H1 (cell line): ENCODE data around the gene GAP43.

Source experiments
- ASH2L ChIP-seq: fragments of 200-600, 300-600 bp; sonication (generic); IDR thresholded peaks from one replicate; pipeline ENCODE4 v1.7.1; 2017; ENCODE audit warnings: low read length
- CTCF ChIP-seq, 3 experiments: IDR thresholded peaks; 1 replicate in 2 of 3; 2 replicates in 1 of 3; pipeline versions ENCODE4 v1.5.1 to v1.6.1; 2011; ENCODE audit warnings: low read length in 3 of 3, mild to moderate bottlenecking in 3 of 3, inconsistent platforms in 2 of 3, low read depth in 1 of 3, moderate library complexity in 1 of 3; ENCODE audit not compliant: insufficient read depth in 1 of 3; ENCODE audit errors: control extremely low read depth in 1 of 3
- EP300 ChIP-seq, 2 experiments: IDR thresholded peaks; 1 replicate in 1 of 2; 2 replicates in 1 of 2; pipeline ENCODE4 v1.6.1; 2011 to 2012; ENCODE audit warnings: low read depth in 2 of 2, low read length in 2 of 2, mild to moderate bottlenecking in 2 of 2, borderline replicate concordance in 1 of 2, inconsistent platforms in 1 of 2, moderate library complexity in 1 of 2
- KDM4A ChIP-seq: IDR thresholded peaks from one replicate; pipeline ENCODE4 v1.7.1; 2012; ENCODE audit warnings: low read depth, mild to moderate bottlenecking, moderate library complexity, low read length, inconsistent platforms; ENCODE audit not compliant: severe bottlenecking
- POLR2A ChIP-seq, 2 experiments: IDR thresholded peaks; 1 replicate in 1 of 2; 2 replicates in 1 of 2; pipeline ENCODE4 v1.6.1; 2011; ENCODE audit warnings: low read depth in 2 of 2, low read length in 2 of 2, mild to moderate bottlenecking in 2 of 2; ENCODE audit errors: control extremely low read depth in 1 of 2
- SP4 ChIP-seq: IDR thresholded peaks from 2 replicates; pipeline ENCODE4 v1.6.1; 2012; ENCODE audit warnings: low read length, inconsistent platforms

- no peak for TF ChIP-seq SP4
- no peak for TF ChIP-seq KDM4A
- no peak for TF ChIP-seq ASH2L
- no peak for TF ChIP-seq POLR2A (IDR thresholded peaks at IDR 0.05; ENCODE audit: control extremely low read depth in 1 of 2, low read depth in 2 of 2, low read length in 2 of 2)
- no peak for TF ChIP-seq CTCF (IDR thresholded peaks at IDR 0.05; ENCODE audit: control extremely low read depth in 1 of 3, insufficient read depth in 1 of 3, low read depth in 1 of 3, low read length in 3 of 3)
- no peak for TF ChIP-seq EP300 (IDR thresholded peaks at IDR 0.05; ENCODE audit: borderline replicate concordance in 1 of 2, low read depth in 2 of 2, low read length in 2 of 2)
Observed at GRCh38 chr3:115680803-115681345, 57.6 kb downstream of the GAP43 start.
